Epidermal melanocyte (primary cell): Measurements from ENCODE around the gene SLC38A2.

Source experiments
- DNase-seq: peaks from one replicate; pipeline ENCODE4 v3.0.0; 2011; ENCODE audit warnings: low spot score; ENCODE audit not compliant: insufficient read length

The SLC38A2 gene

DNA sequence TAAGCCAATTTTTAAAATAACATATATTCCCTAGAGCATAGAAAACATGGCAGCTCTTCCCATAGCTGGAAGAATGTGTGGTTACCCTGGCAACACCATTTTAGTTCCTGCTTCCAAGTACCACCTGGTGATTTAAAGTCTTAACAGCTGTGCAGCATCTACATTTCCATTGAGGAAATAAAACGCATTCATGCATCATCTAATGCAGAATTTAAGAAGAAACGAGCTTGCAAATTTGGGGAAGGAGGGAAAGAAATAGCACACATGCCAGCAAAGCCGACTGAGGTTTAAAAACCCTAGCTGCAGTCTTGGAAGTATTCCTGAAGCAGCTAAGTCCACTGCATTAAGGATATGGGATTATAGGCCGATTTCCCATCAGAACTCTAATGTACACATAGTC, 22.8 kb upstream of the SLC38A2 start:
- no peak for DNase-seq

DNA sequence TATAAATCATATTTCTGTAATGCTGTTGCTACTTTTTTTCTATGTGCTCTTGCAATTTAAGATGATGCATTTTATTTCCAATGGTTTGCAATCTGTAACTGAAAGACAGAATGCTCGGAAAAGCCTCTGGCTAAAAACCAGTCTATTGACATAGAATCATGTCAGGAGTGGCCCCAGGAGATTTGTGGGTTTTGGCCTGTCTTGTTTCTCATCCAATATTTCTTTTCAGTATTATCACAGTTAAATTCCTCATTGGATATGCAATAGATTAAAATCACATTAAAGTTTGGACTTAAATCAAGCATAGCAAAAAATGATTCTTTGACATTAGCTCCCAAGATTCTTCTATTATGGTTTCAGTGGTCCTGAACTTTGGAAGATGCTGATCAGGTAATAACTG, 19.1 kb upstream of the SLC38A2 start:
- no peak for DNase-seq

DNA sequence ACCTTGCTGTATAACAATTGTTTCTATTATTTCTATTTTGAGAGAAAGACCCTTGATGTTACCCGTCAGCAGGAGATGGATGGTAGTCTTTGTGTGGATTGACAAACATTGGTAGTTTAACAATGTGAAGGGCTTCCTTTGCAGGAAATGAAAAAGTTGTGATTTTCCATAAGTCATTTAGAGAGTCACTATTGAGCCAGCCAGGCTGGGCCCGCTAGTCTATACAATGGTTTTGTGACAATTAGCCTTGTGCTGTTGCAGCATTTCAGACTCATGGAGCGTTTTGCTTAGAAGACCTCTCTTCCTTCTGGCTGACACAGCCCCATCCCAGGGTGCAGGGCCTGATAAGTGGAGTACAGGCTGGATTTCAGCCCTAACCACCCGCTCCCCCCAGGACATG, 18.3 kb upstream of the SLC38A2 start:
- DNase-seq = no peak

DNA sequence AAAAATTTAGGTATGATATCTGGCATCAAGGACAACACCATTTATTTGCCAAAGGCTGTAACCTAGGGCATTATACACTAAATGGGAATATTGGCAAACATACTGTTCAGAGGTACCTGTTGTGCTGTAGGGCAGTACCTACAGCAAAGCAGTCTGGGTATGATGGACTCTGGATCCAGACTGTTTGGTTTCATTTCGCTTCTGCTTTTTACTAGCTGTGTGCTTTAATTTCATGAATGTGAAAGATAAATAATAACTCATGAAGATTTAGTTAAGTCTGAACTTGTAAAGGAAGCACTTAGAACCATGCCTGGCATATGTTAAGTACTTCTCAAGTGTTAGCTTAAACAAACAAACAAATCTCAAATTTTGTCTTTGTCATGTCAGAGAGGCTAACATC, 17.7 kb upstream of the SLC38A2 start:
- no peak for DNase-seq

DNA sequence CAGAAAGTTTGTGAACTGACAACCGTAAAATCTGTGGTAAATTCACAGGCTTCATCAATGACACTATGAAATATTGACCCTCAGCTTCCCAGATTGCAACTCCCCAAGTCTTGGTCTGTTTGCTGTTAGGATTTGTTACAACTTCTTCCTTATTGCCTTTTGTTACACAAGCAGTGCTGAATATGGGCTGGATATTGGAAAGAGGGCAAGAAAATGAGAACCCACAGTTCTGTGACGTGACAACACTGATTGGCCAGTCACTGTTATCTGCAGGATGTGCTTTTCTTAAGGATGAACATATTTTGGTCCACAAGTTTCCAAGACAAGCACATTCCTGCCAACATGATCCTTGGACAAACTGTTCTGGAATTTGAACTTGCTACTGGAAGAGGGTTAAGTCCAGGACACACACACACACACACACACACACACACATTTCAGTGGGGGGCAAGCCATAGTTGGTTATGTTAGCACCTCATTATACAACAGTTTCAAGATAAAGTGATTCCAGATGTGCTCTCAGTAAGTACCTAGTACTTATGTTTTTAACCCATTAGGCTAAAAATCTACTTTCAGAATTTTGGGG, 16.6 kb upstream of the SLC38A2 start:
- no peak for DNase-seq

DNA sequence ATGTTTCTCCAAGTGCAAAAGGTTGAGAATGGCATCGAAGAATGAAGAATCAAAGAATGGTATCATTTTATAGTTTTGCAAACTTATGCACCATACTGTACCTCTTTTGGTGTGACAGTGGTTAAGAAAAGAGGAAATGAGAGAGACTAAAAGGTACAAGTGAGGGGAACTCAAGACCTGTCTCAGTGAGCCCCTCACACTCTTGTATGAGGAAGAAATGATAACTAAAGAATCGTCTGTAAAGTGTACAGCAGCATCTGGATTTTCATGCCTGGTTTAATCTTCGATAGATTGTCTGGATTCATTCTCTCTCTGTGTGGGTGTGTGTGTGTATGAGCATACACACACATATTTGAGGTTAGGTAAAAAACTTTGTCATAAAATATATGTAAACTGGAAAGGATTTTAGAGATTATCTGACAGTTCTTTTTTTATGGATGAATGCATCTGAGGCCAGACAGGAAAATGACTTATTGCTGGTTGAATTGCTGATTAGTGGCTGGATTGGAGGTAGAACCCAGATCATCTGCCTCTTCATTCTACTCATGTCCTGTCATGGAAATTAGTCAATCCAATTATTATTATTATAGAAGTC, 16.0 kb upstream of the SLC38A2 start:
- DNase-seq = no peak

DNA sequence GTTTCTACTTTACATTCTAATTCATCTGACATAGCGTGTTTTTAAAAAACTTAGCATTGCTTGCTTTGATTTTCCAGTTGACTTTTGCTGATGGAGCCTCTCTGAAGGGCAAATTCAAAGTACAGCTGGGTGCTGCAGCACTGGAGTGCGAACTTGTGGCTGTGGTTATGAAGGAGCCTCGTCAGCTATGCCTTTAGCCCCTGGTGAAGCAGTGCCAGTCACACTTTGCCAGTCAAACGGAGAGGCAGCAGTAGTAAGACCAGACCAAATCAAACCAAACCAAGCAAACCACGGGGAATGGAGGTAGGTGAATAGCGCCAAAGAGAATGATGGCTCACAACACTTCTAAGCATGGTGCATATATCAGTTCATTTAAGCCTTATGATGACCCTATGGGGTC, 15.1 kb upstream of the SLC38A2 start:
- no peak for DNase-seq

DNA sequence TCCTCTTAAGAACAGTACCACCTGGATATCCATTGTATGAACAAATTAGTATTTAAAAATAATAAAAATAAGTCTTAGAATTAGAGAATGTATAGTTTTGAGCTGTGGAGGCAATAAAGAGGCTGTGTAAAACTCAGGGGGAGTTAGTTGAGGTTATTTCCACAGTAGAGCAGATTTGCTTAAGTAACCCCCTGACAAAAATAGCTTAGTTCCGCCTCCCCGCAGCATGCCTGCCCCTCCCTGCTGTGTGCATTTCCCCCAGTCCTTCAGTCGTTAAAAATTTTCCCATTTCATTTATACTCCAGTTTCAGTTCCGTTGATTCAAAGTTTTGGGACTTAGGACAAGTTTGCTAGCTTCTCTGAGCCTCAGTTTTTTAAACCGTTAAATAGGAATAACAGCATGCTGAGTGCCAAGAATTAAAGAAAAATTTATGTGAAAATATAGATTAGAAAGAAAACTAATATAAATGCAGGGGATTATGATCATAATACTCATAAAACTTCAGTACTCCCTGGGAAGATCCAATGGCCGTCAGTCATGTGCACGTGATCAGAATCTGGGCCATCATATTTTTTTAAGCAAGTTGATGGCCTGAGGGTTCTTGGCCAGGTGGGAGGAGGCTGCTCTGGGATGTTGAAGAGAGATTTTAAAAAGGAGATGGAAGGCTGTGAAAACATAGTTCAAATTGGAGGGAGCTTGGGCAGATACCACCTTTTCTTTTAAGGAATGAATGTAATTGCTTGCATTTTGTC, 14.5 kb upstream of the SLC38A2 start:
- DNase-seq = no peak

DNA sequence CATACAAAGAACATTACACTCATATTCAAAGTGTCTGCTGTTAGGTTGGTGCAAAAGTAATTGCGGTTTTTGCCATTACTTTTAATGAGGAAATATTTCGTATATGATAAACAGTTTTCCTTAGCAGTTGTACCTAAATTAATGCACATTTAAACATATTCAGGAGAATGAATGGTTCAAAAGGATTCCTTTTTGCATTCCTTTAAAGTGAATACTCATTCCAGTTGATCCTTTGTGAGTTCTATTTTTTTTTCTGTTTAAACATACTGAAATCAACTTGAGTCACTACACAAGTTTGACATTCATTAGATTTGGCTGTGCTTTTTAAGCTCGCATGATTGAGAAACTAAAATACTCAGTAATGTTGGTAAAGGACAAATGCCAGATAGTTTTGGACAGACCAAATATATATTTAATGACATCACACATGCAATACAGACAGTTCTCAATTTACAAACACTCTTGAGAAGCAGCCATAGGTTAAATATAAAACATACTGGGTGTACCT, 13.8 kb upstream of the SLC38A2 start:
- DNase-seq = no peak

DNA sequence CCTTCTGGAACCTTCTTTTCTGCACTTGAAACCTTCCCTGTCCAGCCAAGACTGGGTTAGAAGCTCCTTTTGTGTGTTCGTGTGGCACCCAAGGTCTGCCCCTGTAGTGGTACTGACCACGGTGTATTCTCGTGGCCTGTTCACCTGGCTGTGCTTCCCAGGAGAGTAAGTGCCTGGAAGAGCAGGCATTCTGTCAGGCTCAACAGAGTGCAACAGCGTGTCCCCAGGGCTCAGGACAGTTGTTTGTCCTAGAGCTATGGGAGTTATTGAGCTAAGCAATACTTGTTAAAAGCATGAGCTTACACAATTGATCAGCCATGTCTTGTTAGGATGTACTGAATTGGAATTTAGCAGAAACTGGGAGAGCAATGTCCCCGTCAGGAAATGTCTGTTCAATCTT, 12.9 kb upstream of the SLC38A2 start:
- DNase-seq = no peak

DNA sequence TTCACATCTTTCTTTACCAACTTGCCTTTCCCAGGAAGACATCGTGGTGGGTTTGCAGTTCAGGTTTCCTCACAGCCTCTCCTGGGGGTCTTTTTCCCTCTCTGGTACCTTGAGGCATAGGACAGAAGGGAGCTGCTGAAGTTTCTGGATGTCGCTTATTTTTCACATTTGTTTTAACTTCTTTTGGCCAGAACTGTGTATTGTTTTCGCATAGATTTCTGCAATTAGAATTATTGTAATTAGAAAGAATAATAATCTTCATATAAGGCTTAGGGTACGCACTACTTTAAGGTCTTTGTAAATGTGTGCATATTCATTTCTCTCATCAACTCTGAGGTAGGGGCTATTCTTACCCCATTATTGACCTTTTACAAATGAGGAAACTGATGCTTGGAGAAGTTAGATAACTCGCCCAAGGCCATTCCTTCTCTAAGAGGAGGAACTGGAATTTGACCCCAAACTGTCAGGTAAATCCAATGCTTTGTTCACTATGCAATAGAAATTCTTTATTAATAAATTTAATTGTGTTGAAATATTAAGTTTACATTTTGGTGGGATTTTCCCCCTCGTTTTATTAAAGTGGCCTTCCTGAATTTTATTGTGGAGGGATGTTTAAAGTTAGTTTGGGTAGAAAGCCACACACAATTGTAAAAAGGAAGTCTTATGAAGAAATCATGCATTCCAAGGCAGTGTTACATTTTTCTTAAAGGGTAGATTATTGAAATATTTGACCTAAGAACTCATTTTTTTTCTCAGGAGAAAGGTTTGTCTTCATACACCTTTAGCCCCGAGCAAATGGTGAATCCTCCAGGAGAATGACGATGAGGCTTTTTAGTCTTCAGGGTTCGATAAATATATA, 12.1 kb upstream of the SLC38A2 start:
- no peak for DNase-seq

DNA sequence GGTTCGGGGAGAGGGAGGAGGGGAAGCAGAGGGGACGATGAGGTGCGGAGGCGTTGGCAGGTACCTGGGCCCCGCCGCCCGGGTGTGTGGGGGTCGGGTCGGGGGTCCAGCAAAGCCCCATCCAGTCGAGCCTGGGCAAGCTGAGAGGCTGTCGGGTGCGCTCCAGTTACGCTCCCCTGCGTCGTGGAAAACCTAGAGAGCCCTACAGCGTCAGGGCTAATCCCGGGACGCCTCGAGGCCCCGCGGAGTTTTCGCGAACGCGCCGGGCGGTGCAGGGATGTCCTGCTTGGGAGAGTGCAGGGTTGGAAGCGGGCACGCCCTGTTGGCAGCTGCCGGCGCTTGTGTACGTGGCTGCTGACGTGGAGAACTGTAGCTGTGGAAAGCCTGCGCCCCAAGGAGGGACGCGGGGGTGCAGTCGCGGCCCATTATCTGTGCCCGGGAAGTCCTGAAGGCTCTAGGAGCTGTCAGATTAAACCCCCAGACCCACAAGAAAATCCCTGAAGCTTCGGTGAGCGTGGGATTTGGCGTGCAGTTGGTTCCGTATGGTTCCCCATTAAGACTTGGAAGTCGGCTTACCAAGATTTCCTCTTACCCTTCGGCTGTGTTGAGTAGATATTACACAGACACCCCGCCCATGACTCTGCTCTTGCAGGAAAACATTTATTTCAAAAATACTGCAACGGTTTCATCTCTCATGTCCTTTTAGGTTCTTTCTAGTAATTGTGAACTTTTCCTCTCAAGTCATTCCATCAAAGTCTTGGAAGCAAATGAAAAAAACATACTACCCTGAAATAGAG, 11.3 kb upstream of the SLC38A2 start:
- DNase-seq = no peak

DNA sequence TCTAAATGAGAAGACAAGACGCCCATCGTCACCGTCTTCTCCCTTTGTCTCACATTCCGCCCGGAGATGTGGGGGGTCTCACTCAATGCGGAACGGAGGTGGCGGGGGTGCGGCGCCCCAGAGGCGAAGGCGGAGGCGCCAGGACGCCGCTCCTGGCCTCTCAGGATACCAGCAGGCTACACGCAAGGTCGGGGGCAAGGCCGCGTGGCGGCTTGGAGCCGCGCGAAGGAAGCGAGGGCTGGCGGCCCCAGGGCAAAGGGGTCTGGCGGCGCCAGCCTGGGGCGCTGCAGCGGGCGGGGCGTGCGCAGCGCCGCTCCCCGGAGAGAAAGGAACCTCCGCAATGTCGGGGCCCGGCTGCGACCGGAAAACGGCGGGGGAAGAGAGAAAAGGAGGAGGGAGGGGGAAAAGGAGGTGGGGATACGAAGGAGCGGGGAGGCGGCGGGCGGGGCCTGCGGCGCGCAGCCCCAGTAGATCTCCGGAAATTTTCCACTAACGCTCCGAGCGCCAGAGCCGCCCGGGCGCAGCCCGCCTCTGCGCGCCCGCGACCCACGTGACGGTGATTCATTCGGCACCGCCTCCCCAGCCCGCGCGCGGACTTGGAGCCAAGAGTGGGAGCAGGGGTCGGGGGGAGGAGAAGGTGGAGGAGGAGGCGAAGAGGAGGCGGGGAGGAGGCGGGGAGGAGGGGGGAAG, 10.5 kb upstream of the SLC38A2 start:
- DNase-seq = peak; percentile 50

DNA sequence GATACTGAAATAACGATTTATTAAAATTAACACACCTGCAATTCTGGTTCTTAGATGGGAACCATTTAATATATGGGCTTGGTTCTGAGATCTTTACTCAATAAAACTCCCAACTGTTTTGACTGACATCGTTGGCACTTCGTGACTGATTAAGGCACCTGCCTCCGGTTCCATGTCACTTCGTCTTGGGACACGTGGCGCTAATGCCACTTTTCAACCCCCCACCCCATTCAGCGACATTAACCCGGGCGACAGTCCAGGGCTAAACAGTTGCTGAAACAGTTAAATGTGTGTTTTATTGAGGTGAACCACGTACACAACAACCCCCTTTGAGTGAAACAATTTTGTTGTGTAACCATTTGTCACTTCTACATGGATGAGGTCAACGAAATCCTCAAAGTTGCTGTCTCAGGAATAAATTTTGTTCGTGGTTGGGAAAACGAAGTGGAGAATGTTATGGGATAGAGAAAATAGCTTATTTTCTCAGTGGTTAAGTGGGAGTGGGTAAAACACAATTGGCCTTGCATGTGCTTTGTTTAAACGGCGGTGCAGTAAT, 9.9 kb upstream of the SLC38A2 start:
- DNase-seq = no peak

DNA sequence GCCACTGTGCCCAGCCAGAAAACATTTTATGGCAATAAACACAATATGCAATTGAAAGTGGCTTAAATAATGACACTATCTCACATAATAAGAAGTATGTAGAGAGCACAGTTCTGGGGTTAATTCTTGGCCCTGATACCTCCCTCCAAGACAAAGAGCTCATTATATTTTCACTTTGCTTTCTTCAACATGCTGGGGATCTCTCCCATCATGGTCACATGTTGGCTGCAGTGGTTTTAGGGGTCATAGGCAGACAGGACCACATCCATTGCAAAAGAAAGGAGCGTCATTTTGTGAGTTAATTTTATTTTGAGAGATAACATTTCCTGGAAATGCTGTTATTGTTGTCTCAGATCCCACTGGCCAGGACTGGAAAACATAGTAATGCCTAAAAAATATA, 8.3 kb upstream of the SLC38A2 start:
- no peak for DNase-seq

DNA sequence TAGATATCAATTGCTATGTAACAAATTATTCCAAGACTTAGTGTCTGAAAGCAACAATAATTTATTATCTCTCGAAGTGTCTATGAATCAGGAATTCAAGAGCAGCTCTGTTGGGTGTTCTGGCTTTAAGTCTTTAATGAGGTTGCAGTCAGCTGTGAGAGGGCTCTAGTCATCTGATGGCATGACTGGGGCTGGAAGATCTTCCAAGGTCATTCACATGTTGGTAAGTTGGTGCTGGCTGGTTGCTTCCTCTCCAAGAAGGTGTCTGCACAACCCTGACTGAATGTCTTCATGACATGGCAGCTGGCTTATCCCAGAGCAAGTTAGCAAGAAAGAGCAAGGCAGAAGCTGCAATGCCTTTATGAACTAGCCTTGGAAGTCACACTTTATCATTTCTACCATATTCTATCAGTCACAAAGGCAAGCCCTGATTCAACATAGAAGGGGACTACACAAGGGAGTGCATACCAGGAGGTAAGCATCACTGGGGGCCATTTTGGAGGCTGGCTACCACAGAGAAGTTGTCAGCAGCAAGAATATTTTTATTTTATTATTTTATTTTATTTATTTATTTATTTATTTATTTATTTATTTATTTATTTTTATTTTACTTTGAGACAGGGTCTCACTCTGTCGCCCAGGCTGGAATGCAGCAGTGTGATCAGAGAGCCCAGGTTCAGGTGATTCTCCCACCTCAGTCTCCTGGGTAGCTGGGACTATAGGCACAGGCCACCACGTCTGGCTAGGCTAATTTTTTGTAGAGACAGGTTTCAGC, 7.6 kb upstream of the SLC38A2 start:
- no peak for DNase-seq

DNA sequence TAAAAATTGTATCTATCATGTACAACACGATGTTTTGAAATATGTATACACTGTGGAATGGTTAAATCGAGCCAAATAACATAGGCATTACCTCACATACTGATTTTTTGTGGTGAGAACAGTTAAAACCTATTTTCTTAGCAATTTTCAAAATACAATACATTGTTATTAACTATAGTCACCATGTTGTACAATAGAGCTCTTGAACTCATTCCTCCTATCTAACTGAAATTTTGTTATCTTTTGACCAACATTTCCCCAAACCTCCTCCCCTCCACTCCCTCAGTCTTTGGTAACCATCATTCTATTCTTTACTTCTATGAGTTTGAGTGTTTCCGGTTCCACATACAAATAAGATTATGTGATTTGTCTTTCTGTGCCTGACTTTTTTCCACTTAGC, 6.8 kb upstream of the SLC38A2 start:
- no peak for DNase-seq

DNA sequence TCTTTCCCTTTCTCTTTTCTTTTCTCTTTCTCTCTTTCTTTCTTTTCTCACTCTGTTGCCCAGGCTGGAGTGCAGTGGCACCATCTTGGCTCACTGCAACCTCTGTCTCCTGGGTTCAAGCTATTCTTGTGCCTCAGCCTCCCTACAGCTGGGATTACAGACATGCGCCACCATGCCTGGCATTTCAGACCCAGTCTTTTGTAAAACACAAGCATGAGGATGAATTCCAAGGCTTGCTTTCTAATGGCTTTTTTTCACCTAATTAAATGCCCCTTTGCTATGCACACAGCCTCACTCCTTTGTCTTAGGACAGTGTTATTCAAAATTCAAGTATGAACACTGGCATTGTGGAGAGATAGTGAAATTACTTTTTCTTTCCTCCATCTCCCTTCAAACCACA, 6.0 kb upstream of the SLC38A2 start:
- DNase-seq = no peak

DNA sequence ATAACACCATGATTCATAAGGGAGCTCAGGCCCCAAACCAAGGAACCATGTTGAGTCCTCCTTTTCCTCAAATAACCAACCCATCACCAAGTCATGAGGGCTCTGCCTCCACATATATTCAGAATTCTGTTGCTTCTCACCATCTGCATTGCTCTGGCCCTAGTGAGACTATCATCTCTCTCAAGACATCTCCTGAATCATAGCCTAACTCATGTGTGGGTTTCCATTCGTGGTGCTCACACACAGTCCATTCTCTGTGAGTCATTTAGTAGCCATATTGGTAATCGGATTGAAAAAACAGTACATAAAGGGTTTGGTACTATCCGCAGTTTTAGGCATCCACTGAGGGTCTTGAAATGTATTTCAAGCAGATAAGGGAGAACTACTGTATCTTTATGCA, 5.1 kb upstream of the SLC38A2 start:
- DNase-seq = no peak
